GM19452 (cell line): ENCODE data around the gene TSTD2.
"Not testable (repeated sequence)": the region's sequence is repeated elsewhere in the genome, so short reads cannot be mapped to it uniquely, and the experiment has no call there.

Source experiments
- ATAC-seq: cut with Tn5 transposase; IDR thresholded peaks from one replicate; pipeline ENCODE4 v1.9.1; 2021; ENCODE audit not compliant: unreplicated experiment

TSTD2 gene

GRCh38 chr9:97632248-97632984 lies 752 bp downstream of the TSTD2 start:
- ATAC-seq, result peak; percentile 7

DNA sequence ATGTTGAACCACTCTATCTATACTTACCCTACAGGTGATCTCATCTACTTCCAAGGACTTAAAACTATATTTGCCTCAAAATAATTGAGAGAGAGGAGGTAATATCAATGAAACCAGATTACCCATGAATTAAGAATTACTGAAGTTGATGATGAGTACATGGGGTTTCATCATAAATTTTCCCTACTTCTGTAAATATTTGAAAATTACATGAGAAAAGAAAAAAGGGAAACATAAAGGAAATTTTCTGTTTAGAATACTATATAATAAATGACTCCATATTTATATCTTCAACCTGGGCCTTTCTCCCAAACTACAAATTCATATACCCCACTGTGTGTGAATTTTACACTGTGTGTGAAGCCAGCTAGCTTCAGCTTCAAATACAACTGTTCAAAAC lies 2.6 kb downstream of the TSTD2 start:
- no peak for ATAC-seq

GRCh38 chr9:97629156-97629555 lies 4.0 kb downstream of the TSTD2 start:
- ATAC-seq, result no peak

- ATAC-seq, result no peak
Observed at GRCh38 chr9:97628668-97629067, 4.5 kb downstream of the TSTD2 start.

DNA sequence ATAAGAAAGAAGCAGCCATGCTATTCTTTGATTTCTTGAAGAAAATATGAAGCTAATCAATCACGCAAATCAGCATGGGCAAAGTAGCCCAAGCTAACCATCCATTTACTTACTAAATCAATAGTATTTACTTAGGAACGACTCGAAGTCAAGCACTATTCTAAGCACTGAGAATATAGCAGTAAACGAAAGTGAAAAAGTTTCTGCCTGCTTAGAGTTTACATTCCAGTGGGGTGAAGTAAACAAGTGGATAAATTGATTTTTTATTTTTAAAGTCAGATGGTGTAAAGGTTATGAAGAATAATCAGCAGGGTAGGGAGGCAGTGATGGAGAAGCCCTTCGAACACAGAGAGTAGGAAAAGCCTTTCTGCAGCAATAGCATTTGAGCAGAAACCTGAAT lies 5.5 kb downstream of the TSTD2 start:
- ATAC-seq, result no peak

- no peak for ATAC-seq
Observed at GRCh38 chr9:97625620-97626019, 7.5 kb downstream of the TSTD2 start.

GRCh38 chr9:97623946-97624345 lies 9.2 kb downstream of the TSTD2 start:
- no peak for ATAC-seq

DNA sequence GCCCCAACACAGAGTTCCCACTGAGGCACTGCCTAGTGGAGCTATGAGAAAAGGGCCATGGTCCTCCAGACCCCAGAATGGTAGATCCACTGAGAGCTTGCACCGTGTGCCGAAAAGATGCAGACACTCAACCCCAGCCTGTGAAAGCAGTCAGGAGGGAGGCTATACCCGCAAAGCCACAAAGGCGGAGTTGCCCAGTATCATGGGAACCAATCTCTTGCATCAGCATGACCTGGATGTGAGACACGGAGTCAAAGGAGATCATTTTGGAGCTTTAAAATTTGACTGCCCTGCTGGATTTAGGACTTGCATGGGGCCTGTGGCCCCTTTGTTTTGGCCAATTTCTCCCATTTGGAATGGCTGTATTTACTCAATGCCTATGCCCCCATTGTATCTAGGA lies 10.7 kb downstream of the TSTD2 start:
- ATAC-seq, result not testable (repeated sequence)

- ATAC-seq, result not testable (repeated sequence)
Observed at GRCh38 chr9:97620063-97620462, 13.1 kb downstream of the TSTD2 start.

GRCh38 chr9:97617939-97618416 lies 15.2 kb downstream of the TSTD2 start:
- no peak for ATAC-seq

DNA sequence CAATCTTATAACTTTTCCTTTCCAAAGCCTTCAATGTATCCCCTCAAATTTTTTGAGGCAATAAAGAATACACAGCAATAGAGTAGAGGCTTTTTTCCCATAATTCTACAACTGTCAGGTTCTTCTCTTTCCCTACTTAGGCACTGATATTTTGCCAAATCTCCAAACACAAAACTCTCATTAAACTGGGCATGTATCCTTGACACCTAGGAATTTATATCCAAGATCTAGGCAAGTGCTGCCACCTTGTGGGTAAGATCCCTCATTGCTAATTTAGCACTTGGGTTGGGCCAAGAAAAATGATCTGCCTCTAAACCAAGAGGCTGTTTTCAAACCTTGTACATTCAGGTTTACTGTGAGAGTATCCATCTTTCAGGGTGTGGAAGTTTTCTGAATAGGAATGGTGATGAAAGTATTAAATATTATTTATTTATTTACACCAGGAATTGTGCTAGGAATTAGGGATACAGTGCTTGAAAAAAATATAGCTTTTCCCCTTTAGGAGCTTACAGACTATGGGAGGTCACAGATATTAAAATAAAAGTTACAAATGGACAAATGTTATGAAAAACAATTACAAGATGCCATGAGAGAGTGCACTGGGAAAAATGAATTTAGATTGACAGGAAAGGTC lies 17.6 kb downstream of the TSTD2 start:
- no peak for ATAC-seq

- no peak for ATAC-seq
Observed at GRCh38 chr9:97604901-97605645, 28.1 kb downstream of the TSTD2 start.

- ATAC-seq, result no peak
Observed at GRCh38 chr9:97602430-97602829, 30.7 kb downstream of the TSTD2 start.

- no peak for ATAC-seq
Observed at GRCh38 chr9:97601228-97601898, 31.8 kb downstream of the TSTD2 start.

- no peak for ATAC-seq
Observed at GRCh38 chr9:97600531-97601227, 32.5 kb downstream of the TSTD2 start.

GRCh38 chr9:97599314-97599846 lies 33.8 kb downstream of the TSTD2 start:
- ATAC-seq, result no peak

DNA sequence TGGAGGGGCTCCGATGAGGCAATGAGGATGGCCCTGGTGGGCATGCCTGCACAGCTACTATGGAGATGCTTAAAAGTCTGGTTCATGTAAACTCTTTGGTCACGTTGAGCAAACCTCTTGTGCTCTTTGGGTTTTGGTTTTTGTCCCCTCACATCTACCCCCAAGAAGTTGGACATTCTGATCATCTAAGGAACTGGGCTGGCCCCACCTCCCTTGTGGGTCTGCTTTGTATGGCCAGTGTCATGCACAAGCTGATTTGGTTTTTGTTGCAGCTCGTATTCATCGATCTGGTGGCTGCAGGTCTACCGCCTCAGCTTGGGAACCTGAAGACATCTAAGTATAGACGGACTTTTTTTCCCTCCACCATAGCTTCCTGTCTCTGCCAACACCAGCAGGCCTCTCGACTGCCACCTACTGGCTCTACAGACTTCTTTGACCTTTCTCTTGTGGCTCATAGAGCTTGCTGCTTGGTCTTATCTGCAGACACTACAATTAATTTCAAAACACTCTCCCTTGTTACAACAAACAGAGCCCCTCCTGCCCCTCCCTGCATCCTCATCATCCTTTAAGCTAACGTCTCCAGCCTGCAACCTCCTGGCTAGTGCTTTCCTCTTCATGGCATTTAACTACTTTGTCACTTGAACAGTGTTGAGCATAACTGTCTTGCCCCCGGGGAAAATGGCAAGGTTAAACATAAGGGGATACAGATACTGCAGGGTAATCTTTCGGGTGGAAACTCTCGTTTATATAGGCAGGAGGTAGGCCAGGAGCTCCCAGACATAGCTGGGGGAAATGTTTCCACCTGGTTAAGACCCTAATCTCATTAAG lies 34.5 kb downstream of the TSTD2 start:
- ATAC-seq, result peak; percentile 89

GRCh38 chr9:97596906-97597305 lies 36.3 kb downstream of the TSTD2 start:
- ATAC-seq, result no peak

- ATAC-seq, result no peak
Observed at GRCh38 chr9:97594381-97594921, 38.7 kb downstream of the TSTD2 start.
